ENCODE measurements around the gene PIGC. TPM values are rescaled to one million over a fixed set of nuclear protein-coding genes. Genes with fewer than 3 reads are reported as not detected.

Gene PIGC
- total RNA-seq, 1 experiment from 2014 or later, result 16.2 TPM

GRCh38 chr1:172423336-172423735 is 20.5 kb downstream of the PIGC start:
- no peak overlapping the region for H3K27ac Mint-ChIP-seq
- CTCF ChIA-PET, result no interaction called here
- H3K4me1 Mint-ChIP-seq, result peaks cover 25% of the 10 kb centered on the region
- no peaks in the 10 kb centered on the region for H3K36me3 Mint-ChIP-seq
- ATAC-seq (no peak), DNase-seq (ENCODE audit: low spot score) (no peak)
- POLR2A ChIA-PET, result no interaction called here
- H3K9me3 Mint-ChIP-seq, result no peaks in the 10 kb centered on the region
- TF ChIP-seq SMAD3 (CRISPR knock-in tag; IDR thresholded peaks at IDR 0.05; ENCODE audit: borderline replicate concordance) (no peak), ZNF416 (CRISPR knock-in tag; IDR thresholded peaks at IDR 0.05) (no peak), NR1H2 (CRISPR knock-in tag; IDR thresholded peaks at IDR 0.05) (no peak), ZNF396 (CRISPR knock-in tag; IDR thresholded peaks at IDR 0.05; ENCODE audit: borderline replicate concordance) (no peak), ZNF671 (CRISPR knock-in tag; IDR thresholded peaks at IDR 0.05) (no peak), NFATC4 (CRISPR knock-in tag; IDR thresholded peaks at IDR 0.05) (no peak), SMAD4 (CRISPR knock-in tag; IDR thresholded peaks at IDR 0.05) (no peak), CBFB (CRISPR knock-in tag; IDR thresholded peaks at IDR 0.05; ENCODE audit: low read depth) (no peak), ZNF317 (CRISPR knock-in tag; IDR thresholded peaks at IDR 0.05; ENCODE audit: borderline replicate concordance, low read depth) (no peak), NFE2L1 (CRISPR knock-in tag; IDR thresholded peaks at IDR 0.05) (no peak), ZNF138 (CRISPR knock-in tag; conservative IDR thresholded peaks at IDR 0.05) (no peak), GABPB1 (CRISPR knock-in tag; IDR thresholded peaks at IDR 0.05) (no peak), NR2C2 (CRISPR knock-in tag; IDR thresholded peaks at IDR 0.05) (no peak), MLX (CRISPR knock-in tag; IDR thresholded peaks at IDR 0.05) (no peak)
- TF ChIP-seq, protein P1, sequence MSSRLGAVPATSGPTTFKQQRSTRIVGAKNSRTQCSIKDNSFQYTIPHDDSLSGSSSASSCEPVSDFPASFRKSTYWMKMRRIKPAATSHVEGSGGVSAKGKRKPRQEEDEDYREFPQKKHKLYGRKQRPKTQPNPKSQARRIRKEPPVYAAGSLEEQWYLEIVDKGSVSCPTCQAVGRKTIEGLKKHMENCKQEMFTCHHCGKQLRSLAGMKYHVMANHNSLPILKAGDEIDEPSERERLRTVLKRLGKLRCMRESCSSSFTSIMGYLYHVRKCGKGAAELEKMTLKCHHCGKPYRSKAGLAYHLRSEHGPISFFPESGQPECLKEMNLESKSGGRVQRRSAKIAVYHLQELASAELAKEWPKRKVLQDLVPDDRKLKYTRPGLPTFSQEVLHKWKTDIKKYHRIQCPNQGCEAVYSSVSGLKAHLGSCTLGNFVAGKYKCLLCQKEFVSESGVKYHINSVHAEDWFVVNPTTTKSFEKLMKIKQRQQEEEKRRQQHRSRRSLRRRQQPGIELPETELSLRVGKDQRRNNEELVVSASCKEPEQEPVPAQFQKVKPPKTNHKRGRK (CRISPR knock-in tag; IDR thresholded peaks at IDR 0.05; ENCODE audit: borderline replicate concordance), result no peak
- no peaks in the 10 kb centered on the region for H3K27me3 Mint-ChIP-seq (ENCODE audit: low read depth)
- no peak overlapping the region for H3K4me3 Mint-ChIP-seq

DNA sequence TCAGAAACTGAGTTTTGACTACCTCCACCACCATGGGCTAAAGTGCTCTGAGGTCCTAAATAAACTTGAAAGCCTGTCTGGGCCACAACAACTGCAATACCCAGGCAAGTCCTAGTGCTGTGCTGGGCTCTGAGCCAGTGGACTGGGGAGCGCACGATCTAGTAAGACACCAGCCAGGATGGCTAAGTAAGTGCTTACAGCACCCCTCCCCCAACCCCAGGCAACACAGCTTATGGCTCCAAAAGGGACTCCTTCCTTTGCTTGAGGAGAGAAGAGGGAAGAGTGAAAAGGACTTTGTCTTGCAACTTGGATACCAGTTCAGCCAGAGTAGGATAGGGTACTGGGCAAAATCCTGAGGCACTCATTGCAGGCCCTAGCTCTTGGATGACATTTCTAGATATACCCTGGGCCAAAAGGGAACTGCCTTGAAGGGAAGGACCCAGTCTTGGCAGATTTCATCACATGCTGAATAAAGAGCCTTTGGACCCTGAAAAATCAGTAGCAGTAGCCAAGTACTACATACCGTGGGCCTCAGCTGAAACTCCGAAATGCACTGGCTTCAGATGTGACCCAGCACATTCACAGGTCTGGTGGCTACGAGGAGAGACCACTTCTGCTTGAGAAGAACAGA is 21.8 kb downstream of the PIGC start:
- TF ChIP-seq, protein P2, sequence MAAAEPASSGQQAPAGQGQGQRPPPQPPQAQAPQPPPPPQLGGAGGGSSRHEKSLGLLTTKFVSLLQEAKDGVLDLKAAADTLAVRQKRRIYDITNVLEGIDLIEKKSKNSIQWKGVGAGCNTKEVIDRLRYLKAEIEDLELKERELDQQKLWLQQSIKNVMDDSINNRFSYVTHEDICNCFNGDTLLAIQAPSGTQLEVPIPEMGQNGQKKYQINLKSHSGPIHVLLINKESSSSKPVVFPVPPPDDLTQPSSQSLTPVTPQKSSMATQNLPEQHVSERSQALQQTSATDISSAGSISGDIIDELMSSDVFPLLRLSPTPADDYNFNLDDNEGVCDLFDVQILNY (CRISPR knock-in tag; IDR thresholded peaks at IDR 0.05), result no peak
- no peak for TF ChIP-seq ZNF425 (CRISPR knock-in tag; conservative IDR thresholded peaks at IDR 0.05)
- TF ChIP-seq ZNF317 (CRISPR knock-in tag; IDR thresholded peaks at IDR 0.05; ENCODE audit: borderline replicate concordance, low read depth), result no peak
- TF ChIP-seq, protein P3, sequence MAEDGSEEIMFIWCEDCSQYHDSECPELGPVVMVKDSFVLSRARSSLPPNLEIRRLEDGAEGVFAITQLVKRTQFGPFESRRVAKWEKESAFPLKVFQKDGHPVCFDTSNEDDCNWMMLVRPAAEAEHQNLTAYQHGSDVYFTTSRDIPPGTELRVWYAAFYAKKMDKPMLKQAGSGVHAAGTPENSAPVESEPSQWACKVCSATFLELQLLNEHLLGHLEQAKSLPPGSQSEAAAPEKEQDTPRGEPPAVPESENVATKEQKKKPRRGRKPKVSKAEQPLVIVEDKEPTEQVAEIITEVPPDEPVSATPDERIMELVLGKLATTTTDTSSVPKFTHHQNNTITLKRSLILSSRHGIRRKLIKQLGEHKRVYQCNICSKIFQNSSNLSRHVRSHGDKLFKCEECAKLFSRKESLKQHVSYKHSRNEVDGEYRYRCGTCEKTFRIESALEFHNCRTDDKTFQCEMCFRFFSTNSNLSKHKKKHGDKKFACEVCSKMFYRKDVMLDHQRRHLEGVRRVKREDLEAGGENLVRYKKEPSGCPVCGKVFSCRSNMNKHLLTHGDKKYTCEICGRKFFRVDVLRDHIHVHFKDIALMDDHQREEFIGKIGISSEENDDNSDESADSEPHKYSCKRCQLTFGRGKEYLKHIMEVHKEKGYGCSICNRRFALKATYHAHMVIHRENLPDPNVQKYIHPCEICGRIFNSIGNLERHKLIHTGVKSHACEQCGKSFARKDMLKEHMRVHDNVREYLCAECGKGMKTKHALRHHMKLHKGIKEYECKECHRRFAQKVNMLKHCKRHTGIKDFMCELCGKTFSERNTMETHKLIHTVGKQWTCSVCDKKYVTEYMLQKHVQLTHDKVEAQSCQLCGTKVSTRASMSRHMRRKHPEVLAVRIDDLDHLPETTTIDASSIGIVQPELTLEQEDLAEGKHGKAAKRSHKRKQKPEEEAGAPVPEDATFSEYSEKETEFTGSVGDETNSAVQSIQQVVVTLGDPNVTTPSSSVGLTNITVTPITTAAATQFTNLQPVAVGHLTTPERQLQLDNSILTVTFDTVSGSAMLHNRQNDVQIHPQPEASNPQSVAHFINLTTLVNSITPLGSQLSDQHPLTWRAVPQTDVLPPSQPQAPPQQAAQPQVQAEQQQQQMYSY (CRISPR knock-in tag; IDR thresholded peaks at IDR 0.05), result no peak
- TF ChIP-seq MYBL2 (CRISPR knock-in tag; IDR thresholded peaks at IDR 0.05), result no peak
- no peak for TF ChIP-seq ZNF219 (CRISPR knock-in tag; IDR thresholded peaks at IDR 0.05; ENCODE audit: borderline replicate concordance)
- CTCF ChIA-PET, result interaction anchor here (2.3 kb wide), 1 partner anchor 23 kb away, joined by 7 read pairs; no protein-coding TSS in a partner anchor
- Mint-ChIP-seq H3K27ac (no peak overlapping the region), H3K4me1 (peaks cover 36% of the 10 kb centered on the region), H3K27me3 (ENCODE audit: low read depth) (no peaks in the 10 kb centered on the region), H3K36me3 (no peaks in the 10 kb centered on the region), H3K4me3 (no peak overlapping the region), H3K9me3 (no peaks in the 10 kb centered on the region)
- ATAC-seq, result peak; percentile 31
- POLR2A ChIA-PET, result no interaction called here
- DNase-seq (ENCODE audit: low spot score), result no peak
